Ectodermal cell (in vitro differentiated cells): ENCODE results near the gene NFKBIZ.

Source experiments
- H3K27ac ChIP-seq: 2 replicates; pipeline ENCODE4 v1.7.0; 2013; ENCODE audit warnings: mild to moderate bottlenecking, low read depth, low read length; ENCODE audit not compliant: insufficient read depth, poor library complexity, severe bottlenecking
- H3K27me3 ChIP-seq: 2 replicates; pipeline ENCODE4 v1.7.0; 2013; ENCODE audit warnings: mild to moderate bottlenecking, low read length; ENCODE audit not compliant: insufficient read depth, control insufficient read depth, poor library complexity, severe bottlenecking
- H3K36me3 ChIP-seq: one replicate; pipeline ENCODE4 v1.7.0; 2013; ENCODE audit warnings: low read length; ENCODE audit not compliant: control insufficient read depth, insufficient read depth
- H3K4me1 ChIP-seq: one replicate; pipeline ENCODE4 v1.7.0; 2013; ENCODE audit warnings: low read length; ENCODE audit not compliant: control insufficient read depth, insufficient read depth
- H3K4me3 ChIP-seq: 2 replicates; pipeline ENCODE4 v1.7.0; 2013; ENCODE audit warnings: low read depth, low read length, control low read depth; ENCODE audit not compliant: insufficient read depth
- H3K9me3 ChIP-seq: 2 replicates; pipeline ENCODE4 v1.7.0; 2013; ENCODE audit warnings: mild to moderate bottlenecking, low read length, moderate library complexity; ENCODE audit not compliant: control insufficient read depth
- WGBS, 2 experiments: methylation state at CpG; one replicate each; pipeline ENCODE4 v1.1.7; 2013; ENCODE audit warnings: missing lambda C conversion rate in 2 of 2; 5-methylcytosine and 5-hydroxymethylcytosine counted together

NFKBIZ gene

DNA sequence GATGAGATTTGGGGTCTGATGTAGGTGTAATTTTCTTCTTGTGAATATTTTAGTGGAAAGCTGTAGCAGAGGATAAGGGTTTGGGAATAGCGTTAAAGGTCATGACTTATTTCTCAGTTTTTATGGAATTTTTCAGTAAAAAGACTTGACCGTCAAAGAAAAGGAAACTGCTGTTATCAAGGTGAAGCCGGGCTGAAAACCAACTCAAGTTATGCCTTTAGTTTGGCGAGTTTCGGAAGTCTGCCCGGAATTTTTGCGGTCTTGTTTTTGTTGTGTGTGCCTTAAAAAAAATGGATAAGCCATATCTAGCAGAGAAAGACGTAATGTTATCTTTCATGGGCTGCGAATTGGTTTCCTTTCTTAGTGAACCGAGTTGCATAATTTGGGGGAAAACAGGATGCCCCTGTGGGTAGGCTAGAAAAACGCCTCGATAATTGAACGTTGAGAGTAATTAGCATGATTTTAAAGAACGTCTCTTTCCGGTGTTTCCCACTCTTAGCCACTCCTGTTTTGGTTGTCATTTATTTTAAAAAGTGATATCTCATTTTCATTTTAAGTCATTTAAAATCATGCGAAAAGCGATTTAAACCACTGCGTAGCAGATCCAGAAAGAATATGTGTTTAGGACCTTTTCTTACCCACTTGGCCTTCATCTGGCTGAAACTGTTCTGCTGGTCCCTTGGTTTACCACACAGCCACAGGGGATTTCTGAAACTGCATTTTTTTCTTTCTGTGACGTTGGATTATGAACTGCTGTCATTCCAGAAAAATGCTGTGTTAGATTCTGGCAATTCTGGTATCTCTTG, 1.1 kb downstream of the NFKBIZ start:
- Histone ChIP-seq H3K36me3 (peaks cover 17% of the 10 kb centered on the region), H3K4me3 (peak overlapping the region; percentile 85), H3K27me3 (no peaks in the 10 kb centered on the region), H3K4me1 (no peaks in the 10 kb centered on the region), H3K9me3 (no peaks in the 10 kb centered on the region), H3K27ac (no peak overlapping the region)
- 4 to 6% methylated on average over 16 to 19 of the region's 19 CpGs for WGBS, 2 experiments

DNA sequence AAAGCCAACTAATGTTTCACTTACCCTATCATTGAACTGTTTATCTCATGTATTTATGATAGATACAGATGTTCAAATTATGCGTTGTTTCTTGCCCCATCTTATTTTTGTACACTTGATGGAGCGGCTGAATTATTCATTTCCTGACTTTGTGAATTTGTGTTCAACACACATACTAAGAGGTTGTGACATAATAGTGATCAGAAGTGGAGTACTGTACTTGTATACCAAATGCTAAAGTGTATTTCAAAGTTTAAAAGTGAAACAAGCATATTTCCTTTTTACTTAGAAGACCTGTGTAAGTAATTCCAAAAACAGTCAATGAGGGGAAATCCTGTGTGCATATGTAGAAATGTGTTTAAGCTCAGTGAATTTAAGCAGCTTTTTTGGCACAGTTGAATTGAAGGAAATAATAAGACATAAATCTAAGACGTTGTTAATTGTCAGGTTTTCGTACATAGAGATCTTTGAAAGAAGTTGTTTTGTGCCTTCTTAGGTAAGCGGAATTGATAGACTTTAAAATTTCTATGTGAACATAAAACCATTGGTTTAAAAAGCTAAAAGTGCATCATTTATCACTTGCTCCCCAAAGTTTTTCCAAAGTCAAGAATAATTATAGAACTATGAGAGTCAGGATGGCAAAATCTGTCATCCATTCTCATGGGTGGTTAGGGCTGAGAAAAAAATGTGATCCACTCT, 1.9 kb downstream of the NFKBIZ start:
- peaks cover 20% of the 10 kb centered on the region for H3K36me3 ChIP-seq
- H3K9me3 ChIP-seq = no peaks in the 10 kb centered on the region
- H3K4me3 ChIP-seq = peak overlapping the region; percentile 85
- H3K27ac ChIP-seq = no peak overlapping the region
- H3K4me1 ChIP-seq = no peaks in the 10 kb centered on the region
- no peaks in the 10 kb centered on the region for H3K27me3 ChIP-seq
- 80 to 86% methylated on average over 4 to 5 of the region's 5 CpGs for WGBS, 2 experiments

DNA sequence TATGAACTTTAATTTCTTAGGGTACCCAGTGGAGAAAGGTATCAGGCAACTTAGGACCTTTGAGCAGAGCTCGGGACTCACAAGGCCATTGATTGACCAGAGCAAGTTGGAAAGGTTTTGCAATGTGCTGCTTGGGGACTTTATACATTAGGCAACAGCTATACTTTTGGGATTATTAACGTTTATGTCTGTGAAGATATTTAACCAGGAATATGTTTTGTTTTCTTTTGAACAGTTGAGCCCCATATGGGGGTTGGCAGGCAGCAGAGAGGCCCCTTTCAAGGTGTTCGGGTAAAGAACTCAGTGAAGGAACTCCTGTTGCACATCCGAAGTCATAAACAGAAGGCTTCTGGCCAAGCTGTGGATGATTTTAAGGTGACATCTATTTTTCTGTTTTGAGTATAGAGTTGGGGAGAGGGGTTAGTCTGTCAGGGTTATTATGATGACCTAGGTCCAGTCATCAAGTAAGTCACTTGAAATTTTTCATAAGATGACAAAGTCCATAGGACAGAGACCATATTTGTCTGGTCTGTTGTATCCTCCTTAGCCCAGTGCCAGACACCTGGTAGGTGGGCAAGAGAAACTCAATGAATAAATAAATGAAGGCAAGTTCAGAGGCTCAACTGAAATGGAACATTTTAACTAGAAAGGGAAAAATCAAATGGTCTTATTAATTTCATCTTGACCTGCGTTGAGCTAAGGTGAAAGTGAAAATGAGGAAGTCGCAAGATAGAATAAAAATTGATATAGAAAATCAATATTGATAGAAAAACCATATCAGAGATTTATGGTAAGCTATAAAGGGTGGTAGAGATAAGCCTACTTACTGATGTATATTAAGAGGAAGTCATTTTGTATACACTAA, 2.8 kb downstream of the NFKBIZ start:
- Histone ChIP-seq H3K27ac (no peak overlapping the region), H3K36me3 (peaks cover 22% of the 10 kb centered on the region), H3K4me1 (no peaks in the 10 kb centered on the region), H3K27me3 (no peaks in the 10 kb centered on the region), H3K9me3 (no peaks in the 10 kb centered on the region), H3K4me3 (peak overlapping the region; percentile 85)
- WGBS, 2 experiments = 94% methylated on average over 6 of the region's 6 CpGs

DNA sequence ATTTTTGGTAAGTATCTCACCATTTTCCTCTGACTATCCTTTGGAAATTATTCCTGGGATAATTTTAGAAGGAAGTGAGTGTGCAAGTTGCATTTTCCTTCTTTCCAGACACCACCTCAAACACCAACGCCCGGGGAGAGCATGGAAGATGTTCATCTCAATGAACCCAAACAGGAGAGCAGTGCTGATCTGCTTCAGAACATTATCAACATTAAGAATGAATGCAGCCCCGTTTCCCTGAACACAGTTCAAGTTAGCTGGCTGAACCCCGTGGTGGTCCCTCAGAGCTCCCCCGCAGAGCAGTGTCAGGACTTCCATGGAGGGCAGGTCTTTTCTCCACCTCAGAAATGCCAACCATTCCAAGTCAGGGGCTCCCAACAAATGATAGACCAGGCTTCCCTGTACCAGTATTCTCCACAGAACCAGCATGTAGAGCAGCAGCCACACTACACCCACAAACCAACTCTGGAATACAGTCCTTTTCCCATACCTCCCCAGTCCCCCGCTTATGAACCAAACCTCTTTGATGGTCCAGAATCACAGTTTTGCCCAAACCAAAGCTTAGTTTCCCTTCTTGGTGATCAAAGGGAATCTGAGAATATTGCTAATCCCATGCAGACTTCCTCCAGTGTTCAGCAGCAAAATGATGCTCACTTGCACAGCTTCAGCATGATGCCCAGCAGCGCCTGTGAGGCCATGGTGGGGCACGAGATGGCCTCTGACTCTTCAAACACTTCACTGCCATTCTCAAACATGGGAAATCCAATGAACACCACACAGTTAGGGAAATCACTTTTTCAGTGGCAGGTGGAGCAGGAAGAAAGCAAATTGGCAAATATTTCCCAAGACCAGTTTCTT, 3.9 kb downstream of the NFKBIZ start:
- H3K36me3 ChIP-seq = peaks cover 28% of the 10 kb centered on the region

DNA sequence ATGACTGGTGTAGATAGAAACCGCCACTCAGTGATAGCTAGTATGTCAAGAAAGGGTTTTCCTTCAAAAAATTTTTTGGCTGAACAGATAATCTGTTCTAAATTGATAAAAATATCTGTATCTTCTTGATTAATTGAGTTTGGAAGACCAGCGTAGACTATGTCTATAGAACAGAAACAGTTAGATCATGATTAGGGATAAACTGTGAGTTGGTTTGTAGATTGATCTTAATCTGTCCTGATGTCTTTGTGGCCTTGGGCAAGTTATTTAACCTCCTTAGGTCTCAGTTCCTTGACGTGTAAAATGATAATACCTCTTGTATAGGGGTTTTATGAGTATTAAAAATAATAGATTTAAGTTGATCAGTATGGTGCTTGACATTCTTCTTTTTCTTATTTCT, 4.7 kb downstream of the NFKBIZ start:
- Histone ChIP-seq H3K27me3 (no peaks in the 10 kb centered on the region), H3K36me3 (peaks cover 28% of the 10 kb centered on the region), H3K4me3 (no peak overlapping the region), H3K4me1 (no peaks in the 10 kb centered on the region), H3K9me3 (no peaks in the 10 kb centered on the region), H3K27ac (no peak overlapping the region)
- WGBS, 2 experiments = 94% methylated on average over 3 of the region's 3 CpGs

More for the DNA sequence above, 3.9 kb downstream of the NFKBIZ start:
- Histone ChIP-seq H3K27me3 (no peaks in the 10 kb centered on the region), H3K4me1 (no peaks in the 10 kb centered on the region), H3K27ac (no peak overlapping the region), H3K4me3 (no peak overlapping the region), H3K9me3 (no peaks in the 10 kb centered on the region)
- 93 to 96% methylated on average over 8 of the region's 8 CpGs for WGBS, 2 experiments

DNA sequence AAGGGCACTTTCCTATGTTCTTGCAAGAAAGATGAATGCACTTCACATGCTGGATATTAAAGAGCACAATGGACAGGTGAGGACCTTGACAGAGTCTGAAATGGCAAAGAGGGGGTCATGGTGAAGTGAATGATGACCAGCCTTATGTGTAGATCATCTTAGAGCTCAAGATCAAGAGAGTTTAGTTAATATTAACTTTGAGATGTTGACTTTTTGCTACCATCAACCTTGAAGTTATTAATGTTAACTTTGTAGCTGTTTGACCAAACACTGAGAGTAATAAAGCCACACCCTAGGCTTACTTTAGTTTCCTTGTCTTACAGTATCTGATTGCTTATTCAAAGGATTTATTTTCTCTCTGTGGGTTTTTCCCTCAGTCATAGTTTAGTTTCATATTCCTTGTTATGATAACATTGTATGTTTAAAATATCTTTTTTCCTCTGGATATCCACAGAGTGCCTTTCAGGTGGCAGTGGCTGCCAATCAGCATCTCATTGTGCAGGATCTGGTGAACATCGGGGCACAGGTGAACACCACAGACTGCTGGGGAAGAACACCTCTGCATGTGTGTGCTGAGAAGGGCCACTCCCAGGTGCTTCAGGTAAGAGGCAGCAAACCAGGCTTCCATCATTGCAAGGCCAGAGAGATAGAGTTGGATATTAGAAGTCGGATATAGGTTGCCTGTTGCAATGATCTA, 5.4 kb downstream of the NFKBIZ start:
- Histone ChIP-seq H3K9me3 (no peaks in the 10 kb centered on the region), H3K27me3 (no peaks in the 10 kb centered on the region), H3K4me3 (no peak overlapping the region), H3K27ac (no peak overlapping the region), H3K4me1 (no peaks in the 10 kb centered on the region), H3K36me3 (peaks cover 29% of the 10 kb centered on the region)
- 94% methylated on average over 2 of the region's 2 CpGs for WGBS, 2 experiments

DNA sequence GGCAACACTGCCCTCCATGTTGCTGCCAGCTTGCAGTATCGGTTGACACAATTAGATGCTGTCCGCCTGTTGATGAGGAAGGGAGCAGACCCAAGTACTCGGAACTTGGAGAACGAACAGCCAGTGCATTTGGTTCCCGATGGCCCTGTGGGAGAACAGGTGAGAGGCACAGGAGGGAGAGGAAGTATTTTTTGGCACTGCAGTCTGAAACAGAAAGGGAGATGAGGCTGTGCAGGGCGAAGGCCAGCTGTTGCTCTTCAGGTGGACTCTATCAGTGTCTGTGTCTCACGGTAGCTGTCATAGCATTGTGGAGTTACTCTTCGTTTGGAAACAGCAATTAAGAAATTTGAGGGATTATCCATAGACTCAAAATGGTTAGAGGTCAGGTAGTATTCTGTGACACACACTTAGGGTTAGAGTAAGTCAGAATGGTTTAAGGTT, 8.0 kb downstream of the NFKBIZ start:
- Histone ChIP-seq H3K36me3 (peaks cover 35% of the 10 kb centered on the region), H3K9me3 (no peaks in the 10 kb centered on the region), H3K27ac (no peak overlapping the region)

DNA sequence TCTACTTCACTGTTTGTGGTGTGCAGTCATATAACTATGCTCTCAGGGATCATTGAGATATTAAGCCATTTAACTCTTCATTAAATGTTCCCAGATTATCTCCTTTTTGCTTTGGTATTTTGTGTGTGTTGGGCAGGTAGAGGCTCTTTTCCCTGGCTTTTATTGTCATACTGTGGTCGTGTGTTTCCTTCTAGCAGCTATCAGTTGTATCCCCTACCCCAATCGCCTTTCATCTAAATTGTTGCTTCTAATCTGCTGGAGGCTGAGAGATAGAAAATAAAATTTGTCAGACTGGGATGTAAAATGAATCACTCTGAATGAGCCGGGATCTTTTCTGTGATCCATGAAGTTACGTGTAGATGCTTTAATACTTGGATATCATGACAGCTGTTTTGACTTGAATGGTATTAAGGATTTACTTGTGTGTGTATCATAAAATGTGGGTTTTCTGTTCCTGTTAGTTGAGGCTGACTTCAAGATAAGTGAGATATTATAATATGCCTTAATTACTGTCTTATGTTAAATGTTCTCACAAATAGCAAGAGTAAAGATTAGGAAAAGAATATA, 9.2 kb downstream of the NFKBIZ start:
- Histone ChIP-seq H3K27ac (no peak overlapping the region), H3K4me3 (no peak overlapping the region), H3K4me1 (no peaks in the 10 kb centered on the region), H3K27me3 (no peaks in the 10 kb centered on the region), H3K9me3 (no peaks in the 10 kb centered on the region), H3K36me3 (peaks cover 28% of the 10 kb centered on the region)
- WGBS, 2 experiments = 90 to 92% methylated on average over 2 to 4 of the region's 4 CpGs

More for the DNA sequence above, 8.0 kb downstream of the NFKBIZ start:
- 95% methylated on average over 8 of the region's 8 CpGs for WGBS, 2 experiments
- H3K4me3 ChIP-seq = no peak overlapping the region
- H3K4me1 ChIP-seq = no peaks in the 10 kb centered on the region
- no peaks in the 10 kb centered on the region for H3K27me3 ChIP-seq
